K562 (cell line): ENCODE data around the gene DNAJC6. TPM values are rescaled to one million over a fixed set of nuclear protein-coding genes. Genes with fewer than 3 reads are reported as not detected.
A peak's percentile ranks its signal among the peaks of the same experiment; 100 is the strongest.

Experiments used
- ATAC-seq: fragments of 200-7000 bp; cut with Tn5 transposase; 3 replicates; pipeline ENCODE4 v1.9.1; 2020; ENCODE audit warnings: moderate library complexity
- BruUV-seq: library from RNA; stranded (reverse); fragments of 400-500 nt; replicated peaks from 2 replicates; lab custom pipeline; 2021; lab: Mats Ljungman, UMichigan
- CTCF ChIA-PET: fragments of 300-600 bp; formaldehyde crosslinking; extraction: SDS; loops from one replicate; lab custom pipeline; 2021; ENCODE audit warnings: low intra/inter-chr PET ratio; lab: Yijun Ruan, JAX
- POLR2A ChIA-PET: fragments of 300-600, 350-650 bp; sonication (Branson Sonifier 250); formaldehyde crosslinking; extraction: SDS; loops from one replicate; lab custom pipeline; 2021; ENCODE audit warnings: antibody characterized with exemption, inconsistent platforms; lab: Yijun Ruan, JAX
- DNase-seq, 4 experiments: peaks; one replicate each; pipeline versions ENCODE4 v3.0.0 to v3.0.0-alpha.2; 2011 to 2018; ENCODE audit warnings: low spot score in 3 of 4, mixed read lengths in 3 of 4; ENCODE audit errors: extremely low read depth in 1 of 4
- FAIRE-seq: peaks from 2 replicates; lab custom pipeline; 2011; peaks lifted over from hg19 to GRCh38; lab: Jason Lieb, UNC
- H2AFZ ChIP-seq: 2 replicates; pipeline ENCODE4 v1.6.0; 2011; ENCODE audit warnings: low read depth, low read length, control low read depth, inconsistent platforms
- H3K27ac ChIP-seq: fragments of 200-600 bp; 3 replicates; pipeline ENCODE4 v1.8.0; 2011; ENCODE audit warnings: low read depth, mild to moderate bottlenecking, control low read depth, inconsistent platforms, low read length, moderate library complexity, mixed read lengths; ENCODE audit errors: extremely low read depth
- H3K27me3 ChIP-seq, 2 experiments: fragments of 300-600 bp in 1 of 2; 2 replicates in 1 of 2; 3 replicates in 1 of 2; pipeline versions ENCODE4 v1.6.0 to v1.8.0; 2011; ENCODE audit warnings: inconsistent platforms in 2 of 2, low read length in 2 of 2, mild to moderate bottlenecking in 1 of 2, mixed read lengths in 1 of 2, moderate library complexity in 1 of 2; ENCODE audit not compliant: control insufficient read depth in 2 of 2, insufficient read depth in 2 of 2
- H3K36me3 ChIP-seq: fragments of 300-600 bp; 3 replicates; pipeline ENCODE4 v1.8.0; 2011; ENCODE audit warnings: mild to moderate bottlenecking, low read length, inconsistent platforms; ENCODE audit not compliant: control insufficient read depth, insufficient read depth
- H3K4me1 ChIP-seq, 2 experiments: fragments of 200-600 bp in 1 of 2; replicated peaks in 1 of 2; 2 replicates in 1 of 2; 3 replicates in 1 of 2; pipeline versions ENCODE4 v1.5.1 to v1.8.0; 2011; ENCODE audit warnings: inconsistent platforms in 2 of 2, low read length in 2 of 2, mild to moderate bottlenecking in 1 of 2, mixed read lengths in 1 of 2, moderate library complexity in 1 of 2; ENCODE audit not compliant: control insufficient read depth in 2 of 2, insufficient read depth in 2 of 2
- H3K4me2 ChIP-seq: 2 replicates; pipeline ENCODE4 v1.6.1; 2011; ENCODE audit warnings: low read length, control low read depth, inconsistent platforms, mixed read lengths; ENCODE audit not compliant: insufficient read depth
- H3K4me3 ChIP-seq: fragments of 200-600 bp; sonication (generic), shearing (Covaris generic); 2 replicates; pipeline ENCODE4 v1.5.1; 2016; ENCODE audit warnings: control low read depth, inconsistent platforms
- H3K79me2 ChIP-seq: fragments of 200-600 bp; 3 replicates; pipeline ENCODE4 v1.8.0; 2011; ENCODE audit warnings: low read length, inconsistent platforms; ENCODE audit not compliant: control insufficient read depth, insufficient read depth
- H3K9ac ChIP-seq, 2 experiments: 2 replicates each; pipeline versions ENCODE4 v1.6.0 to v1.6.1; 2011; ENCODE audit warnings: low read depth in 2 of 2, low read length in 2 of 2, control low read depth in 1 of 2, inconsistent platforms in 1 of 2, mild to moderate bottlenecking in 1 of 2, mixed read lengths in 1 of 2; ENCODE audit not compliant: insufficient read depth in 1 of 2
- H3K9me1 ChIP-seq: one replicate; pipeline ENCODE4 v1.6.0; 2011; ENCODE audit warnings: inconsistent platforms, mild to moderate bottlenecking, low read length, moderate library complexity; ENCODE audit not compliant: control insufficient read depth, insufficient read depth
- H3K9me3 ChIP-seq: replicated peaks from 2 replicates; pipeline ENCODE4 v1.5.1; 2011; ENCODE audit warnings: low read depth, low read length, inconsistent platforms; ENCODE audit not compliant: control insufficient read depth, insufficient read depth
- H4K20me1 ChIP-seq: replicated peaks from 2 replicates; pipeline ENCODE4 v1.6.1; 2011; ENCODE audit warnings: low read length, inconsistent platforms, mixed read lengths; ENCODE audit not compliant: control insufficient read depth, insufficient read depth
- ATF3 ChIP-seq, 2 experiments: fragments of 450-650 bp in 1 of 2; sonication (generic) in 1 of 2; formaldehyde crosslinking in 1 of 2; IDR thresholded peaks in 1 of 2; conservative IDR thresholded peaks in 1 of 2; 2 replicates each; pipeline versions ENCODE4 v1.6.1 to v1.8.1; 2016 to 2023; ENCODE audit warnings: mild to moderate bottlenecking in 2 of 2, moderate library complexity in 2 of 2, inconsistent platforms in 1 of 2, missing genetic modification reagents in 1 of 2
- CEBPB ChIP-seq: fragments of 450-650 bp; IDR thresholded peaks from 2 replicates; pipeline ENCODE4 v1.6.1; 2016; ENCODE audit warnings: missing genetic modification characterization, missing compliant biosample characterization
- E4F1 ChIP-seq: fragments of 250-450 bp; sonication (Bioruptor Pico); IDR thresholded peaks from 2 replicates; pipeline ENCODE4 v1.5.0; 2021; ENCODE audit warnings: mild to moderate bottlenecking, borderline replicate concordance
- IFI16 ChIP-seq: fragments of 250-450 bp; sonication (Bioruptor Pico); IDR thresholded peaks from 2 replicates; pipeline ENCODE4 v2.1.2; 2022; ENCODE audit warnings: mild to moderate bottlenecking, inconsistent platforms
- PBX2 ChIP-seq, 2 experiments: IDR thresholded peaks in 1 of 2; conservative IDR thresholded peaks in 1 of 2; 2 replicates each; pipeline ENCODE4 v1.6.1; 2016; ENCODE audit warnings: low read depth in 2 of 2, mild to moderate bottlenecking in 1 of 2, missing compliant biosample characterization in 1 of 2, missing genetic modification characterization in 1 of 2, moderate library complexity in 1 of 2
- ZBED1 ChIP-seq: IDR thresholded peaks from 2 replicates; pipeline ENCODE4 v1.6.1; 2014
- ZNF175 ChIP-seq: fragments of 200-800 bp; sonication (Bioruptor generic); IDR thresholded peaks from 2 replicates; pipeline ENCODE4 v1.6.1; 2016; ENCODE audit warnings: low read depth, mild to moderate bottlenecking, missing genetic modification characterization, missing compliant biosample characterization
- ZNF280A ChIP-seq: fragments of 450-650 bp; IDR thresholded peaks from 2 replicates; pipeline ENCODE4 v1.6.1; 2018; ENCODE audit warnings: mild to moderate bottlenecking, low read depth; ENCODE audit not compliant: partially characterized antibody
- ZNF449 ChIP-seq: fragments of 250-450 bp; sonication (Bioruptor Pico); IDR thresholded peaks from 2 replicates; pipeline ENCODE4 v1.8.0; 2022; ENCODE audit warnings: moderate library complexity, mild to moderate bottlenecking, inconsistent platforms
- whole genome bisulfite sequencing: fragments of 100-300 bp; shearing (Covaris generic); methylation state at CpG from one replicate; pipeline ENCODE4 v1.1.6; 2016; ENCODE audit warnings: low coverage, mixed read lengths; ENCODE audit not compliant: insufficient coverage; ENCODE audit errors: missing lambda C conversion rate; 5-methylcytosine and 5-hydroxymethylcytosine counted together
- in situ Hi-C: fragments of 300-500 bp; cut with MboI; formaldehyde crosslinking; loops from 4 replicates; pipeline ENCODE4 v1.15.0; 2018; ENCODE audit warnings: inconsistent platforms, mixed read lengths
- intact Hi-C: fragments of 100-400 bp; cut with micrococcal nuclease; formaldehyde crosslinking; loops from 2 replicates; pipeline ENCODE4 v1.14.2; 2022
- polyA plus RNA-seq, 8 experiments: library from polyadenylated mRNA; depleted of rRNA in 4 of 8; stranded (reverse) in 5 of 8; unstranded in 3 of 8; fragments of >200 nt; fragmentation: Nextera tagmentation in 2 of 8; fragmentation: Illumina TruSeq in 1 of 8; extraction: Ambion mirVana in 2 of 8; extraction: Trizol in 1 of 8; gene quantifications; 2 replicates each; pipeline versions ENCODE4 v1.2.1 to v1.2.3, GENCODE V29; 2011 to 2014; ENCODE audit warnings: inconsistent platforms in 1 of 8, missing spikeins in 1 of 8
- total RNA-seq, 7 experiments: library from RNA; depleted of rRNA in 6 of 7; stranded (reverse); fragments of >200 nt in 6 of 7; fragmentation: Illumina TruSeq in 2 of 7; extraction: Trizol in 2 of 7; gene quantifications; 2 replicates each; pipeline versions ENCODE4 v1.2.1 to v1.2.3, GENCODE V29; 2011 to 2021; ENCODE audit warnings: low replicate concordance in 1 of 7

The DNAJC6 gene
- total and polyA plus RNA-seq, 9 of the 15 experiments (the other 6 are each of a cell fraction or from before 2014, with no cell fraction given) = 6.7 to 78.7 (median 28.0) TPM

- TF ChIP-seq ZBED1 = no peak
- TF ChIP-seq ZNF175 = no peak
- no peak for TF ChIP-seq E4F1
- TF ChIP-seq ZNF280A = no peak
- TF ChIP-seq CEBPB (tag) = no peak
- no peak for TF ChIP-seq IFI16
Measured at GRCh38 chr1:65395887-65396612, 86.7 kb downstream of the DNAJC6 start (continued).

GRCh38 chr1:65398083-65398482, 88.7 kb downstream of the DNAJC6 start:
- Histone ChIP-seq H3K9me3 (no peaks in the 10 kb centered on the region), H3K4me1 (no peaks in the 10 kb centered on the region), H3K9ac (no peak overlapping the region), H4K20me1 (no peaks in the 10 kb centered on the region), H2AFZ (no peak overlapping the region), H3K9me1 (no peaks in the 10 kb centered on the region), H3K4me2 (no peak overlapping the region), H3K4me3 (no peak overlapping the region), H3K27me3 (no peaks in the 10 kb centered on the region), H3K79me2 (no peaks in the 10 kb centered on the region), H3K36me3 (peaks cover 94% of the 10 kb centered on the region), H3K27ac (no peak overlapping the region)
- ATAC-seq = no peak
- no TSS peak for BruUV-seq
- in situ Hi-C loops = no loop called here
- 100% methylated on average over 1 of the region's 1 CpG for WGBS
- ChIA-PET POLR2A (interaction anchor here (1.0 kb wide), 1 partner anchor 38 kb away, joined by 4 read pairs; no protein-coding TSS in a partner anchor), CTCF (no interaction called here)
- intact Hi-C loops = no loop called here
- no peak for FAIRE-seq
- DNase-seq = no peak
- peak; percentile 22; the same call in 1 of the 2 replicates for TF ChIP-seq ATF3 (IDR thresholded peaks at IDR 0.05)
- TF ChIP-seq ATF3 (CRISPR knock-in tag; conservative IDR thresholded peaks at IDR 0.05) = no peak
- TF ChIP-seq PBX2 (CRISPR knock-in tag; IDR thresholded peaks at IDR 0.05; ENCODE audit: low read depth) = no peak
- TF ChIP-seq PBX2 (tag; conservative IDR thresholded peaks at IDR 0.05; ENCODE audit: low read depth) = 0 out of 2 replicates have a peak, but pooled peaks have one; percentile 29
- no peak for TF ChIP-seq ZNF449 (CRISPR knock-in tag)
